HG02840 (cell line): ENCODE results near the gene KRTAP5-3.

Source experiments
- ATAC-seq: cut with Tn5 transposase; IDR thresholded peaks from one replicate; pipeline ENCODE4 v1.9.1; 2021; ENCODE audit warnings: mild to moderate bottlenecking, moderate library complexity, moderate number of reproducible peaks; ENCODE audit not compliant: unreplicated experiment, low FRiP score

The KRTAP5-3 gene

DNA sequence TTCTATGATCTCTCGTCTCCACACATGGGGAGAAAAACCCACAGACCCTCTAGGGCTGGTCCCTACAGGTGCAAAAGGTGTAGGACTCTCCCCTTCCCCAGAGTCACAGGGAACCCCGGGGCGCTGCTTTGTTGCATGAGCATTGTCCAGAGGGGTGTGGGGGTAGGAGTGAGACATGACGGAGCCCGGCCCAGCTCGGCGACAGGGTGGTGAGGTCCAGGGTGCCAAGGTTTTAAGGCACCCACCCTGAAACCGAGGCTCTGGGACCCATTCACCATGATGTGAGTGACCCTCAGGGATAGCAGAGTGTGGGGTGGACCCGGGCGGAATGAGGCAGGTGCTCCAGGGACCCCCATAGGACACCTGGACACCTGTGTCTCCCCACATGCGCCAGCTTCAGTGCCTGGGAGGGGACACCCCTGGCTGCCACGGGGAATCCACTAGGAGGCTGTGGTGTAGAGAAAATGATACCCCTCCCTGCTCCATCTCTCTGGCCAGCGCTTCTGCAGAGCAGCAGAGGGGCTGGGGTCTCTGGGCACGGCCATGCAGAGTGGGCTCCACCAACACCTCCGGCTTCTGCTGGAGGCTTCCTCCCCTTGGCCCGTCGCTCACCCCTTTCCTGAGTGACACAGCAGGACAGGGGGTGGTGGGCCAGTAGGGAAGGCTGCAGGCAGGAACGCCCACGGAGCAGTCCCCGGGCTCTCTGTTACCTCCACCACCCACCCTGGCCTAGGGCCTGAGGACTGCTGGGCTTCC lies 36.5 kb upstream of the KRTAP5-3 start:
- no peak for ATAC-seq

DNA sequence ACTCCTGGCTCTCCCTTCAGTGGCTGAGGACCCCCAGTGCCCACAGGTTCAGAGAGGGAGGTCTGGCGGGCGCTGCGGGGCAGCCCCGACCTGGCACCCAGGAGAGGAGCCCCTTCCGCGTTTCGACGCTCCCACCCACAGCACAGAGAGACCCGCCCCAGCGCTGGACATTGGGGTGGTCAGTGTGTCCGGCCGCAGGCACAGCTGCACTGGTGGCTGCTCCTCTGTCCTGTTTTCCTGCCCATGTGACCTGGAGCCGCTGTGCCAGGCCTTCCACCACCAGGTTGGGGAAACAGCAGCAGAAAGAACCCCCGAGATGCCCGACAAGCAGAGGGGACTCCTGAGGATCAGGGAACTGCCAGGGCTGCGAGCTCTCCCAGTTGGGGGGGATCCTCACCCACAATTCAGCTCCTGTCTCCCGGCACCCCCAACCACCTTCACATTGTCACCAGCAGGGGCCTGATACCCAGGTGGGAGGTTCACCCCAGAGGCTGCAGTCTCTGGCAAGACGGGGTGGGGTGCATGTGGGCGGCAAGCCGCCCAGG lies 35.0 kb upstream of the KRTAP5-3 start:
- no peak for ATAC-seq

DNA sequence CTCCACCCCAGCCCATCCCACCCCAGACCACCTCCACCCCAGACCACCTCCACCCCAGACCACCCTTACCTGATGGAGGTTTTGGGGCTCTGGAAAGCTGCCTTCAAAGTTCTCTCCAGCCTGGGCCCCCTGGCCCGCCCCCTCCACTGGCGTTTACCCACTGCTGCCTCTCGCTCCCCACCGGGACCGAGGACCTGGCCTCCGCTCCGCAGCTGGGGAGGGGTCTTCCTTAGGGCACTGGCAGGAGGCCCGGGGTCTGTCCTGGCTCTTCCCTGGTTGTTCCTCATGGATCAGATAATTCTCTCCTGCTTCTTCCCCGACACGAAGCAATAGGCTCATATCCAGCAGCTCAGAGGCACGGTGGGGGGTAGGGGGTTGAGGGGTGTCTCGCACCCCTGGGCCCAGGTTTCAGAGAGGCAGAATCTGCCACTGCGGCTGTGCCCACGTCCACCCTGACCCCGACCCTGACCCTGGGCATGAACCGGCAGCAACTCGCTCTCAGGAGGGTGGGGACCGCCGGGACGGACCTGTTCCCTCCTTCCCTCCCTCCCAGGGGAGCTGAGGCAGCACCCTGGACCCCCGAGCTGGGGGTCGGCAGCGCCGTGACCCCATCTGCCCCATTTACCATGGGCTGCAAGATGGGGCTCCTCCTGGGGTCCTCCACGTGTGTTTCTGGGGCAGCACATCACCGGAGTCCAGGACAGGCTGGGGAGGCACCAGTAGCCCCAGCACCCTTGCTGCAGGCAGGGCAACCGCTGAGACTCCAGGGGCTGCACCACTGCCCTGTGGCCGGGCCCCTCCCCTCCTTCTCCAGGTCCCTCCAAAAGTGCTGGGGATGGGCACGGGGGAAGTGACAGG lies 34.3 kb upstream of the KRTAP5-3 start:
- ATAC-seq: no peak

DNA sequence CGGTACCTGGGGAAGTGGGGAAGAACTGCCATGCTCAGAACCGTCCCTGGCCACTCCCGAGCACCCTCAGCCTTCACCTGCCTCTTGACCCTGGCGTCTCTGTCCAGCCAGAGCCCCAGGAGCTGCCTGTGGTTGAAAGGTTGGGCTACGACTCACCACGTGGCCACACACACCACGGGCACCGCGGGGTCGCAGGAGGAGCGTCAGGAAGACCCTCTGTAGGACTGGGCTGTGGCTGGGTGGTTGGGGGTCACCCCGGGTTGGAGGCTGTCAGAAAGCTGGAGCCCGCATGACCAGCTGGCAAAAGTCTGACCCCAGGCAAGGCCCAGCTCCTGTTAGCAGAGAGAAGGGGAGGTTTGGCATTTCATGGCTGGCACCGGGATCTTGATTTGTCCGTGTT lies 32.8 kb upstream of the KRTAP5-3 start:
- ATAC-seq: no peak

DNA sequence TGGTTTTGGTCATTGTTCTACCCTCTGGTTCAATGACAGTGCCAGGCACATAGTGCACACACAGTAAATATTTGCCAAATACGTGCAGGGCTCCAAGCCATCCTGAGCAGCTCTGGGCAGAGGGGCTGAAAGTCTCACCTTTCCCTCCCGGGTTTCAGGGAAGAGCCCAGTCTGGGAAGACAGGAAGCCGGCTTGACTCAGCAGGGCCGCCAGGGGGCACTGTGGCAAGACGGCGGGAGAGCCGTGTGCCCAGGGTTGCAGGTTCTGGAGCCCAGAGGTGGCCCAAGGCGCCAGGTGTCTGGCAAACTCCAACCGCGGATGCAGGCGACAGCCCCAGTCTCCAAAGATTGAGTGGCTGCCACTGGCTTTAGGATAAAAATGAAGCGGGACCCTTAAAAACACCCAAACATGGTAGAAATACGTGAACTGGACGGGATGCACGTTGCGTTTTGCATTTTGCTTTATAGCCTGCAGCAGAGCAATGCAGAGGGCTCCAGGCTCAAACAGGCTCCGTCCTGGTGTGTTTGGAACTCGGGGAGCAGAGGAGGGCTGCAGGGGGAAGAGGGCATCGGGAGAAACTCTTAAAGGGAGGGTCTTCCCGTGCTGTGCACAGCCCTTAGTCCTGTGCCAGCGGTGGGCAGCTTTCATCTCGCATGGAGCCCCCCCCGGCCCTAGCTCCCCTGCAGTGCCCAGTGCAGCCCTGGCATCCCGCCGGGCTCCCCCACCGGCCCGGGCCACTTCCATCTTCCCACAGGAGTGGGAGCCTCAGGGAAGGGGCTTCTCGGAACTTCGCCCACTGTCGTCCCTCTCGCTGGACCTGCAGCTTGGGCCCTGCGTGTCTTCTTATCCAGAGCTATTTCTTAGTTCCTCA lies 32.0 kb upstream of the KRTAP5-3 start:
- ATAC-seq: no peak

DNA sequence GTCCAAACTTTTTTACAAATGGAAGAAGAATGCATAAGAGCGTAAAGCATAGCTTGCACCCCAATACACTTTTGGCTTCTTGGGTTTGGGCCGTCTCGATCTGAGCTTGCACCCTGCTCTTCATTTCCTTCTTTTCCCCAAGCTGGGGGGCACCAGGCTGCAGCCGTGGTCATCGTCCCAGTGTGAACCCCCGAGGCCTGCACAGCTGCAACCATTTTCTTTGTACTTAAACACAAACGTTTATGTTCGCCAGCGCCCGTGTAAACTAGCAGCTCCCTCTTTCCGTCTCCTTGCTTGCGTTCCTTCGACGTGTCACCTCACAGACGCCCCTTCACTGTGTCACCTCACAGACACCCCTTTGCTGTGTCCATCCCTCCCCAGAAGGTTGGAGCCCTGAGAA lies 31.4 kb upstream of the KRTAP5-3 start:
- ATAC-seq: no peak

DNA sequence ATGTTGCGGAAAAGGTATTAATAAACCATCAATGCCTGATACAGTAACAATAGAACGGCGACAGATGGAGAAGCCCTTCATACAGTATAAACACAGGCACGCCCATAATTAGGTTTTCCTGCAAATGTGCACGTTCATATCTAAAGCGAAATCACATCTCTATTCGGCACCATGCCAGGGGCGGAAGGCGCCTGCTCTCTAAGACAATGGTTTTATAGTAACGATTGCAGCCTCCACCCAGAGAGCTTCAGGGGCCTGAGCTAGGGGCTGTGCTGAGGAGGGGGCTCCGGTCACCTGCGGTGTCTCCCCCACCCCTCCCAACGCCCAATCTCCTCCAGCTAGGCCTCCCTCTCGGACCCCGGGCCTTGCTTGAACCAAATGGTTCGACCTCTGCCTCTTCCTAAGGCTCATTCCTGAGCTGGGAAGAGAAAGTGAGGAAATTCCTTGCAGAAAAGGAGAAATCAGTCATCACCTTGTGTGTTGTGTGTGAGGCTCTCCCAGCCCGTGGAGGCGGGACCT lies 30.9 kb upstream of the KRTAP5-3 start:
- ATAC-seq: no peak

DNA sequence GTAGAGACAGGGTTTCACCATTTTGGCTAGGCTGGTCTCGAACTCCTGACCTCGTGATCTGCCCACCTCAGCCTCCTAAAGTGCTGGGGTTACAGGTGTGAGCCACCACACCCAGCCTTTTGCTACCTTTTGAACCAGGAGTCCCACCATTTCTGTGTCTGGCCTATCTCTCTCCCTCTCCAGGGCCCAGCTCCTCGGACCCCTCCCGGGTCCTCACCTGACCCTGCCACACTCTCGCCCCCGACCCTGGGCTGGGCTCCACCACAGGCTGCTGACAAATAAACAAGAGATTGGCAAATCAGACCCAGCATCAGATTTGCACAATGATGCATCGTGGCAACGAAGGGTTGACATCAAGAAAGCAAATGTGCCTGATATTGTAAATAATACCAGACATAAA lies 30.1 kb upstream of the KRTAP5-3 start:
- ATAC-seq: no peak

DNA sequence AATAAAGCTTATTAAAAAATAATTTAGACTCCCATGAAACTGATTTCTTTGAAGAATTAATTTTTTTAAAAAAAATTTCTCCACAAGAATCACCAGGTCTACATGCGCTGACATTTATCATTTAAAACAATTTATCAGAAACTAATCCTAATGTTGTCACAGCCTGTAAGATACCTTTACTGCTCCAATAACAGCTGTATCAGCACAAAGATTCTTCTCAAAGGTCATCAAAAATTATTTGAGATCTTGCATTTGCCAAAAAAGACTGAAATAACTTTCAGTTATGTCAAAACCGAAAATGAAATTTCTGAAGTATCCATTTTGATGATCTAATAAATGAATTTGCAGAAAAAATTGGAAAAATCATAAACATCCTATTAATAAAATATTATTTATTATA lies 29.4 kb upstream of the KRTAP5-3 start:
- no peak for ATAC-seq

DNA sequence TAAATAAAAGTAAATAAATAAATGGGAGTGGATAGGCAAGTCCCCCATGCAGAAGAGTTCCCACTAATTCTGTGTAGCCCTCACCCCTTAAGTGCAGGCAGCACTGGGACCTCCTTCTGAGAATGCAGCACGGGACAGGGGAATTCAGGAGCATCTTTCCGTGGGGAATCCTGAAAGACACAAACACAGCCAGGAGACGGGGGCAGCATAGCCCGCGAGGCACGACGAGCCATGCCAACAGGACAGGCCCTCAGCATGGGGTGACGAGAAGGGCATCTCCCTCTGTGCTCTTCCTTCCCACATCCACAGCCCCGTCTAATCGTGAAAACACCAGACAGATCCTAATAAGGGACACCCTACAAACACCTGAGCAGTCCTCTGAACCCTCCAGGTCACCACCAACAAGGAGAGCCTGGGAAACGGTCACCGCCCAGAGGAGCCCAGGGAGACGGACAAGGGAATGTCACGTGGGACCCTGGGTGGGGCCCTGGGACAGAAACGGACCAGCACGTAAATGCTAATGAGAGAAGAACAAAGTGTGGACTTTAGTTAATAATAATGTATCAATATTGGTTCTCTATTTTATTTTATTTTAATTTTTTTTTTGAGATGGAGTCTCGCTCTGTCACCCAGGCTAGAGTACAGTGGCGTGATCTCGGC lies 28.2 kb upstream of the KRTAP5-3 start:
- ATAC-seq: no peak

DNA sequence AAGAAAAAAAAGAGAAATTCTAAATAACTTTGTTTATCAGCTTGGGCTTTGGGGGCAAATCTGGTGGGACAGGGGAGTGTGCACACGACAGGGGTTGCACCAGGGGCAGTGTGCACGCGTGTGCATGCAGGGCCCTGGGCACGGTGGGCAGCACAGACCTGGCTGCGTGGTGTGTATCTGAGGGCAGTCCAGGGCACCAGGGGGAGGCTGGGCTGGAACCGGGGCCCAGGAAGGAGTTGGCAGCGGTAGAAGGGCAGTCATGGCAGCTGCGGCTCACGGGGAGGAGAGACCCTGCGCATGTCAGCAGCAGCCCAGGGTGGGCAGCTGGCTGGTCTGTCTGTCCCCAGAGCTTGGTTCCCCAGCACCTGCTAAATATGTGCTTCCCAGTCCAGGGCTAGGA lies 25.6 kb upstream of the KRTAP5-3 start:
- ATAC-seq: no peak

DNA sequence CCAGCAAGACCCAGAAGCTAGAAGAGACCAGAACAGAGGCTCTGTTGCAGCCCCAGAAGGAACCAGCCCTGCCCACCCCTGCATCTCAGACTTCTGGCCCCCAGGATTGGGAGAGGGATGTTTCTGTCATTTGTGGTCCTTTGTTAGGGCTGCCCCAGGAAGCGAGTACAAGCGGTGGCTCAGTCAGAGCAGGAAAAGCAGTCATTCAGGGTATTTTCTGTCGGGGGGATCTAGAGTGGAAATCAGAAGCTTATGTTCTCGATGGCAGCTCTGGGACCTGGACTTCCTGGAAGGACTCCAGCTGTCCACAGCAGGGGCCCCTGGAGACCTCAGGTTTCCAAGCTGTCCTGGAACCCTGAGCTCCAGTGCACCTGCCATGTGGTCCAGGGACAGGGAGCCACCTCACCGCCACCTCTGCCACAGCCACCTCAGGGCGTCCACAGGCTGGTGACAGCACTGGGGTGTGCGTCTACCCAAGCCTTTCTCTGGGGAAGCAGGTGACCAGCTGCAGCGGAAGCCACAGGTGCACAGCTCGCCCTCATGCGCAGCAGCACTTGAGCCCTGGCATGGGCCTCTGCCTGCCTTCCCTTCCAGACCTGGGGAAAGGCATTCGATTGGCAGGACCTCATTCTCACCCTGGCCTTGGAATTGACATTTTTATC lies 23.9 kb upstream of the KRTAP5-3 start:
- no peak for ATAC-seq

DNA sequence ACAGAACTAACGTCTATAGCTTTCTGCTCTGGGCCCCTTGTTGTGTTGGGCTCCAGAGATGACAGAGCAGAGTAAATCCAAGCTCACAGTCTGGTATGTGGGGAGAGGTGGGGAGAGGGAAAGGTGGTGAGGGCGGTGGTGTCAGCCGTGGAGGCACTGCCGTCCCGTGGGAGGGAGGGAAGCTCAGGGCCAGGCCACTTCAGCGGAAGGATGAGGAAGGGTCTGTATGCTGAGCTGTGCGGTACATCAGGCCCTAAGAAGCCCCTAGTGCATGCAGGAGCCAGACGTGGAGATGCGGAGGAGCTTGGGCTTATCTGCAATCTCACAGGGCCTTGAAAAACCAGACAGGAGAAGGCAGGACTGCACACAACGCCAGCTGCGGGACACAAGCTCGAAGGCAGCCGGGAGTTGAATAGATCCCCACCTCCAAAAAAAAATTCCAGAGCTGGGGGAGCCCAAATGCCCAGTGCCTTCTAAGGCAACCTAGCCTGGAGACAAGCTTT lies 22.9 kb upstream of the KRTAP5-3 start:
- no peak for ATAC-seq

DNA sequence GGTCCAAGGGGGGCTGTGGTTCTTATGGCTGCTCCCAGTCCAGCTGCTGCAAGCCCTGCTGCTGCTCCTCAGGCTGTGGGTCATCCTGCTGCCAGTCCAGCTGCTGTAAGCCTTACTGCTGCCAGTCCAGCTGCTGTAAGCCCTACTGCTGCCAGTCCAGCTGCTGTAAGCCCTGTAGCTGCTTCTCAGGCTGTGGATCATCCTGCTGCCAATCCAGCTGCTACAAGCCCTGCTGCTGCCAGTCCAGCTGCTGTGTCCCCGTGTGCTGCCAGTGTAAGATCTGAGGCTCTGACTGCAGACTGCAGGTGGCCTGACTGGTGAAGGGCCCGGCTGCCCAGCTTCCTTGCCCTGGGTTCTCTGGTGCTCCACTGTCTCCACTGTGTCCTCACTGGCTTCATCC lies 22.0 kb upstream of the KRTAP5-3 start:
- ATAC-seq: no peak

DNA sequence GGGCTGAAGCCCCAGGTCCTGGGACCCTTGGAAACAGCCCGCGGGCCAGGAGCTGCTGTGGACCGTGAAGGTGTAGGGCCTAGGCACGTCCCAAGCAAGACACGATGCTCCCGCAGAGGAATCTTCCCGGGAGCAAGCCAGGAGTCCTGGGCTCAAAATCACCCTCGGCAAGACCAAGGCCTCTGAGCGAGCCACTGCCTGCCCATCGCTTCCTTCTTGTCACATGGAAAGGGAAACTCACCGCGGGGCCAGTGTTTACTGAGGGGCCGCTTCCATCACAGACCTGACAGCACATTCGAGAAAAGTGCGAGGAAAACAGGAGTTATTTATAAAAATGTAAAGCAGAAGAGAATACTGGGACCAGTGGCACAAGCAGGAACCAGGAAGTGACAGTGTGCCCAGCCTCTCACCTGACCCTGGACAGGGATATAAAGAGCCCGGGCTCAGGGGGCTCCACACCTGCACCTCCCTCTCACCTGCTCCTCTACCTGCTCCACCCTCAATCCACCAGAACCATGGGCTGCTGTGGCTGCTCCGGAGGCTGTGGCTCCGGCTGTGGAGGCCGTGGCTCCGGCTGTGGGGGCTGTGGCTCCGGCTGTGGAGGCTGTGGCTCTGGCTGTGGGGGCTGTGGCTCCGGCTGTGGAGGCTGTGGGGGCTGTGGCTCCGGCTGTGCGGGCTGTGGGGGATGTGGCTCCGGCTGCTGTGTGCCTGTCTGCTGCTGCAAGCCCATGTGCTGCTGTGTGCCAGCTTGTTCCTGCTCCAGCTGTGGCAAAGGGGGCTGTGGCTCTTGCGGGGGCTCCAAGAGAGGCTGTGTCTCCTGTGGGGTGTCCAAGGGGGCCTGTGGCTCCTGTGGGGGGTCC lies 21.3 kb upstream of the KRTAP5-3 start, which contains the start of gene KRTAP5-5:
Gene KRTAP5-5 (plus strand): TSS at position 450 of the 860 bp plus-strand sequence. CDS start 66 bp downstream, at position 516.
- no peak for ATAC-seq

DNA sequence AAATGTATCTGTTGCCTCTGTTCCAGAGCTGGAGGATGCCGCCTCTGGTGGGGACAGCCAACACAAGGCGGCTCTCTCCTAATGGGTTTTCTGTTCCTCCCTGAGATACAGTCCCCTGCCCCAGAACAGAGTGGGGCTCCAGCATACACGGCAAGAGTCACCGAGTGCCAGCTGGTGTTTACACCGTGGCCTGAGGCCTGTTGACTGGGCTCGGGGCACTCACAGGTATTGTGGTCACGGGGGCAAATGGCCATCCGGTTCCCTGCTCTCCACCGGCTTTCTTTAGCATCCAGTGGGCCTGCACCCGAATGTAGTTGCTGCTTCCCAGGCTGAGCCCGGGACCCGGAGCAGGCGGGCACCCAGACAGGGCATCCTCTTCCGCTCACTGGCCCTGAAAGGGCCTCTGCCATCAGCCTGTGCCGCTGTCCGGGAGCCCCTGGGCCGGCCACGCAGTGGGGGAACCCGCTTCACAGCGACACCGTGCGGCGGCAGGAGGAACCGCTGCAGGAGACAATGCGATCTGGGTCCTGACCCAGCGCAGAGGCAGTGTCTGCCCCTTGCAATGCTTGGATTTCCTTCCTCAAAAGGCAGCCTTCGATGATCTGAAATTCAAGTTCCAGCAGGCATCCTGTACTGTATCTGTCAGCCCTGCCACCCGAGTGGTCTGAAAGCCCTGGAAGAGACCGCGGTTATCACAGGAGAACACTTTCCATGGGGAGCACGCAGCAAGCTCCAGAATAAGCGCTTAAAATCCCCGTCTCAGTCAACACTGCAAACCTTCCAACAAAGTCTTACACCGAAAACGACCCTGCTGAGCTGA lies 20.5 kb upstream of the KRTAP5-3 start:
- ATAC-seq: no peak

DNA sequence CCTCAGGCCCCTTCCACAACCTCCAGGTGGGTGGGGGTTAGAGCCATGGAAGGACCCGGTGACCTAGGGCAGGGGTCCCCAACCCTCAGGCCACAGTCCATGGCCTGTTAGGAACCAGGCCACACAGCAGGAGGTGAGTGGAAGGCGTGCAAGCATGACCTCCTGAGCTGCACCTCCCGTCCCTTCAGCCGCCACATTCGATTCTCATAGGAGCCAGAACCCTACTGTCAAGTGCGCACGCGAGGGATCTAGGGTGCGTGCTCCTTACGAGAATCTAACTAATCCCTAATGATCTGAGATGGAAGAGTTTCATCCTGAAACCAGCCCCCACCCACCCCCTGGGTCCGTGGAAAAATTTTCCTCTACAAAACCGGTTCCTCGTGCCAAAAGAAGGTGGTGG lies 17.3 kb upstream of the KRTAP5-3 start:
- no peak for ATAC-seq
